GM12878 (cell line): ENCODE data around the gene NPR2. TPM values are rescaled to one million over a fixed set of nuclear protein-coding genes. Genes with fewer than 3 reads are reported as not detected.

Source experiments
- ATAC-seq: fragments of 200-7000 bp; cut with Tn5 transposase; 3 replicates; pipeline ENCODE4 v1.9.1; 2020; ENCODE audit warnings: mild to moderate bottlenecking, moderate library complexity
- Bru-seq: library from RNA; stranded (reverse); fragments of 400-500 nt; gene quantifications from one replicate; lab custom pipeline; 2021; lab: Mats Ljungman, UMichigan
- BruChase-seq, 2 experiments: library from RNA; stranded (reverse); fragments of 400-500 nt; gene quantifications; one replicate each; lab custom pipeline; 2021; lab: Mats Ljungman, UMichigan
- BruUV-seq: library from RNA; stranded (reverse); fragments of 400-500 nt; replicated peaks from 2 replicates; lab custom pipeline; 2021; lab: Mats Ljungman, UMichigan
- CTCF ChIA-PET: fragments of 300-600 bp; sonication (Branson Sonifier 250); formaldehyde crosslinking; extraction: SDS; loops from one replicate; lab custom pipeline; 2021; ENCODE audit warnings: inconsistent platforms; lab: Yijun Ruan, JAX
- POLR2A ChIA-PET: fragments of 350-600 bp; formaldehyde crosslinking; extraction: SDS; loops from one replicate; lab custom pipeline; 2021; ENCODE audit warnings: inconsistent platforms; lab: Charles Lee
- RAD21 ChIA-PET: fragments of 300-600 bp; sonication (Branson Sonifier 250); formaldehyde crosslinking; loops from one replicate; lab custom pipeline; 2023; ENCODE audit warnings: antibody characterized with exemption; ENCODE audit not compliant: unreplicated experiment; lab: Charles Lee
- SMC1A ChIA-PET: fragments of 300-600 bp; sonication (Branson Sonifier 250); formaldehyde crosslinking; loops from one replicate; lab custom pipeline; 2023; ENCODE audit not compliant: unreplicated experiment, uncharacterized antibody; lab: Charles Lee
- DNase-seq: peaks from one replicate; pipeline ENCODE4 v3.0.0-alpha.2; 2011; ENCODE audit warnings: low read depth, low spot score
- FAIRE-seq: peaks from 3 replicates; lab custom pipeline; 2011; peaks lifted over from hg19 to GRCh38; lab: Jason Lieb, UNC
- H2AFZ ChIP-seq: 2 replicates; pipeline ENCODE4 v1.6.0; 2011; ENCODE audit warnings: low read depth, low read length, control low read depth; ENCODE audit not compliant: control insufficient read depth
- H3K27ac ChIP-seq: 2 replicates; pipeline ENCODE4 v1.5.1; 2011; ENCODE audit warnings: control low read depth; ENCODE audit not compliant: control insufficient read depth, insufficient read depth
- H3K27me3 ChIP-seq, 2 experiments: replicated peaks in 1 of 2; 2 replicates each; pipeline versions ENCODE4 v1.6.0 to v1.6.1; 2011; ENCODE audit warnings: low read length in 1 of 2; ENCODE audit not compliant: control insufficient read depth in 2 of 2, insufficient read depth in 2 of 2
- H3K36me3 ChIP-seq, 2 experiments: 2 replicates each; pipeline ENCODE4 v1.5.1; 2011; ENCODE audit warnings: low read length in 1 of 2; ENCODE audit not compliant: control insufficient read depth in 2 of 2, insufficient read depth in 2 of 2
- H3K4me1 ChIP-seq: 2 replicates; pipeline ENCODE4 v1.6.1; 2011; ENCODE audit warnings: mild to moderate bottlenecking, low read length, moderate library complexity, mixed read lengths; ENCODE audit not compliant: control insufficient read depth, insufficient read depth
- H3K4me2 ChIP-seq: 2 replicates; pipeline ENCODE4 v1.6.0; 2011; ENCODE audit warnings: control low read depth; ENCODE audit not compliant: control insufficient read depth, insufficient read depth
- H3K4me3 ChIP-seq: fragments of 200-600 bp; sonication (generic); 2 replicates; pipeline ENCODE4 v1.5.1; 2016
- H3K79me2 ChIP-seq: 2 replicates; pipeline ENCODE4 v1.6.0; 2011; ENCODE audit warnings: low read length; ENCODE audit not compliant: control insufficient read depth, insufficient read depth
- H3K9ac ChIP-seq: 2 replicates; pipeline ENCODE4 v1.8.0; 2011; ENCODE audit warnings: low read length, control low read depth, mixed read lengths; ENCODE audit not compliant: control insufficient read depth, insufficient read depth
- H3K9me3 ChIP-seq: replicated peaks from 3 replicates; pipeline ENCODE4 v1.5.1; 2011; ENCODE audit warnings: mild to moderate bottlenecking, low read length; ENCODE audit not compliant: control insufficient read depth, insufficient read depth
- H4K20me1 ChIP-seq: 2 replicates; pipeline ENCODE4 v1.6.0; 2011; ENCODE audit not compliant: control insufficient read depth, insufficient read depth
- CBX3 ChIP-seq: fragments of 200-600 bp; sonication (generic); IDR thresholded peaks from 2 replicates; pipeline ENCODE4 v1.6.1; 2016; ENCODE audit warnings: low read depth, borderline replicate concordance
- CTCF ChIP-seq, 3 experiments: IDR thresholded peaks in 2 of 3; conservative IDR thresholded peaks in 1 of 3; 2 replicates each; pipeline ENCODE4 v1.5.1; 2011; ENCODE audit warnings: low read depth in 3 of 3, low read length in 3 of 3, mild to moderate bottlenecking in 3 of 3, control low read depth in 2 of 3, moderate library complexity in 2 of 3, inconsistent platforms in 1 of 3, mixed read lengths in 1 of 3; ENCODE audit not compliant: control insufficient read depth in 2 of 3, insufficient read depth in 1 of 3; ENCODE audit errors: extremely low read depth in 1 of 3
- DPF2 ChIP-seq: fragments of 450-650 bp; IDR thresholded peaks from 2 replicates; pipeline ENCODE4 v1.6.1; 2017; ENCODE audit warnings: mild to moderate bottlenecking
- HDAC6 ChIP-seq: fragments of 200-600 bp; sonication (generic); IDR thresholded peaks from one replicate; pipeline ENCODE4 v1.8.0; 2017; ENCODE audit warnings: antibody characterized with exemption; ENCODE audit not compliant: unreplicated experiment
- NFYB ChIP-seq: IDR thresholded peaks from 2 replicates; pipeline ENCODE4 v1.6.1; 2011; ENCODE audit warnings: low read depth, mild to moderate bottlenecking, low read length, improper control_type of control experiment, moderate library complexity; ENCODE audit not compliant: insufficient read depth
- POLR2A ChIP-seq: IDR thresholded peaks from 2 replicates; pipeline ENCODE4 v1.6.1; 2011; ENCODE audit warnings: low read depth, mild to moderate bottlenecking, low read length
- RB1 ChIP-seq: fragments of 450-650 bp; formaldehyde crosslinking; IDR thresholded peaks from 2 replicates; pipeline ENCODE4 v1.6.1; 2017; ENCODE audit warnings: mild to moderate bottlenecking, borderline replicate concordance
- REST ChIP-seq: IDR thresholded peaks from 2 replicates; pipeline ENCODE4 v1.6.1; 2012; ENCODE audit warnings: mild to moderate bottlenecking, low read depth, low read length
- ZNF24 ChIP-seq: fragments of 450-650 bp; IDR thresholded peaks from 2 replicates; pipeline ENCODE4 v1.6.1; 2017; ENCODE audit warnings: antibody characterized with exemption, mild to moderate bottlenecking
- WGBS: methylation state at CpG from one replicate; pipeline ENCODE4 v1.1.6; 2016; ENCODE audit warnings: low lambda C conversion rate; ENCODE audit not compliant: insufficient replicate concordance, insufficient coverage; ENCODE audit errors: missing lambda C conversion rate; 5-methylcytosine and 5-hydroxymethylcytosine counted together
- in situ Hi-C: fragments of 300-500 bp; cut with MboI; formaldehyde crosslinking; loops from 9 replicates; pipeline ENCODE4 v1.14.3; 2018; ENCODE audit warnings: mixed read lengths
- intact Hi-C: fragments of 100-400 bp; cut with micrococcal nuclease; formaldehyde crosslinking; loops from one replicate; pipeline ENCODE4 v1.14.2; 2022; ENCODE audit not compliant: unreplicated experiment
- long read RNA-seq, 2 experiments: library from polyadenylated mRNA; unstranded; transcript quantifications; one replicate each; pipeline ENCODE4 v2.0.0, GENCODE V29; 2019 to 2020
- polyA minus RNA-seq, 3 experiments: library from RNA; depleted of rRNA, polyadenylated mRNA; stranded (reverse); fragments of >200 nt; gene quantifications; 2 replicates each; pipeline ENCODE4 v1.2.3, GENCODE V29; 2011
- polyA plus RNA-seq, 11 experiments: library from polyadenylated mRNA; depleted of rRNA in 4 of 11; unstranded in 6 of 11; stranded (reverse) in 5 of 11; fragments of >200 nt; fragmentation: Nextera tagmentation in 4 of 11; fragmentation: Illumina TruSeq in 1 of 11; extraction: Ambion mirVana in 4 of 11; extraction: Trizol in 1 of 11; gene quantifications; 1 replicate in 1 of 11; 2 replicates in 10 of 11; pipeline versions ENCODE4 v1.2.1 to v1.2.3, GENCODE V29; 2011 to 2016; ENCODE audit warnings: inconsistent platforms in 2 of 11, missing spikeins in 2 of 11, low read depth in 1 of 11
- total RNA-seq, 4 experiments: library from RNA; depleted of rRNA in 3 of 4; stranded (reverse); fragments of >200 nt in 3 of 4; fragmentation: Illumina TruSeq in 1 of 4; extraction: Trizol in 1 of 4; gene quantifications; 2 replicates each; pipeline versions ENCODE4 v1.2.1 to v1.2.3, GENCODE V29; 2013 to 2021

Gene NPR2
- 19.8 and 30.5 TPM in 2 replicates for total RNA-seq (2013; cell fraction: nucleolus; rRNA removed)
- 4.1 and 4.3 TPM in 2 replicates for total RNA-seq (2014; rRNA removed)
- 4.2 and 5.2 TPM in 2 replicates for total RNA-seq (2014; rRNA removed; fragmentation: Illumina TruSeq; extraction: Trizol)
- total RNA-seq (2021) = 7.4 and 8.6 TPM in 2 replicates
- 3.8 TPM for polyA plus RNA-seq (2011; ENCODE audit: low read depth)
- 18.0 and 20.9 TPM in 2 replicates for polyA plus RNA-seq (2011; rRNA removed)
- 10.5 and 13.3 TPM in 2 replicates for polyA plus RNA-seq (2011; cell fraction: cytosol; rRNA removed)
- 150 and 187 TPM in 2 replicates for polyA plus RNA-seq (2011; cell fraction: nucleus; rRNA removed)
- polyA plus RNA-seq (2012) = 4.8 and 8.2 TPM in 2 replicates
- 7.7 and 9.2 TPM in 2 replicates for polyA plus RNA-seq (2014; fragmentation: Illumina TruSeq; extraction: Trizol)
- 1 to 10 TPM; 6.7 to 7.1 TPM for polyA plus RNA-seq (2014; fragmentation: Nextera tagmentation; extraction: Ambion mirVana)
- polyA plus RNA-seq (2014; rRNA removed) = 7.0 and 8.5 TPM in 2 replicates
- polyA plus RNA-seq (2016; fragmentation: Nextera tagmentation; extraction: Ambion mirVana) = 1 to 10 TPM; 2.0 to 2.4 TPM
- polyA minus RNA-seq (2011; rRNA and poly(A)+ RNA removed) = 9.1 and 10.7 TPM in 2 replicates
- 1.8 and 1.9 TPM in 2 replicates for polyA minus RNA-seq (2011; cell fraction: cytosol; rRNA and poly(A)+ RNA removed)
- 21.6 and 27.8 TPM in 2 replicates for polyA minus RNA-seq (2011; cell fraction: nucleus; rRNA and poly(A)+ RNA removed)
- Bru-seq, nascent RNA = percentile 52 among the genes with signal in this experiment
- BruChase-seq, experiment 1, labeled RNA remaining after a 6-hour chase = percentile 75 among the genes with signal in this experiment
- percentile 72 among the genes with signal in this experiment for BruChase-seq, experiment 2, labeled RNA remaining after a 2-hour chase
- long read RNA-seq, experiment 1 = 0 reads
- long read RNA-seq, experiment 2, partial matches to known transcripts = 1 of 5 reads
- long read RNA-seq, experiment 2, other reads (novel, unspliced or antisense) = 4 of 5 reads

GRCh38 chr9:35791297-35791921, at the start of gene NPR2:
NPR2 (plus strand) TSS chr9:35791591; CDS start chr9:35792409, 818 bp downstream.
- Histone ChIP-seq H3K4me2 (no peak within 1 kb of the TSS), H3K36me3 (no peaks in the 10 kb centered on the region; a peak in 3 of 4 replicates), H2AFZ (no peak within 1 kb of the TSS), H3K79me2 (no peaks in the 10 kb centered on the region), H3K9ac (no peak within 1 kb of the TSS), H3K4me1 (no peaks in the 10 kb centered on the region; the same call in 1 of the 2 replicates), H3K9me3 (no peaks in the 10 kb centered on the region), H3K27me3 (no peaks in the 10 kb centered on the region), H3K4me3 (no peak within 1 kb of the TSS), H3K27ac (no peak within 1 kb of the TSS), H4K20me1 (no peaks in the 10 kb centered on the region; the same call in 1 of the 2 replicates)
- no peak for DNase-seq
- no TSS peak for BruUV-seq
- TF ChIP-seq NFYB (no peak), CBX3 (no peak), ZNF24 (no peak), RB1 (no peak), DPF2 (no peak), CTCF (IDR thresholded peaks at IDR 0.05 in 2 of 3, conservative IDR thresholded peaks at IDR 0.05 in 1 of 3; ENCODE audit: control insufficient read depth in 2 of 3, extremely low read depth in 1 of 3, insufficient read depth in 1 of 3, low read depth in 3 of 3, low read length in 3 of 3) (no peak), HDAC6 (no peak), REST (no peak), POLR2A (no peak)
- SMC1A ChIA-PET = no interaction called here
- ATAC-seq = no peak
- intact Hi-C loops (loop anchor here (2.0 kb wide), 1 partner anchor 23 kb away; the partner anchor contains the start of gene HINT2), in situ Hi-C loops (no loop called here)
- POLR2A ChIA-PET = no interaction called here
- RAD21 ChIA-PET = interaction anchor here (1.1 kb wide), 1 partner anchor 35 kb away, joined by 4 read pairs; no protein-coding TSS in a partner anchor
- CTCF ChIA-PET = interaction anchor here (1.2 to 2.3 kb wide), 3 partner anchors 32 to 91 kb away, joined by 3 to 7 read pairs (median 6); no protein-coding TSS in a partner anchor
- FAIRE-seq = no peak
- 87% methylated on average over 6 of the region's 64 CpGs for WGBS
